Testis (tissue), 2 donors: ENCODE measurements around the gene CAMTA1.

ENCODE experiments used
- POLR2A ChIP-seq: fragments of 450-650 bp; IDR thresholded peaks from one replicate; pipeline ENCODE4 v1.6.1; 2017; ENCODE audit warnings: antibody characterized with exemption, mild to moderate bottlenecking, moderate library complexity
- TF ChIP-seq, protein P1 (sequence below), 3 experiments: fragments of 450-650 bp in 2 of 3; fragments of 200-600 bp in 1 of 3; sonication (generic) in 1 of 3; IDR thresholded peaks; one replicate each; pipeline ENCODE4 v1.5.1; 2016 to 2019; ENCODE audit warnings: antibody characterized with exemption in 3 of 3, mild to moderate bottlenecking in 2 of 3, moderate library complexity in 1 of 3

DNA sequence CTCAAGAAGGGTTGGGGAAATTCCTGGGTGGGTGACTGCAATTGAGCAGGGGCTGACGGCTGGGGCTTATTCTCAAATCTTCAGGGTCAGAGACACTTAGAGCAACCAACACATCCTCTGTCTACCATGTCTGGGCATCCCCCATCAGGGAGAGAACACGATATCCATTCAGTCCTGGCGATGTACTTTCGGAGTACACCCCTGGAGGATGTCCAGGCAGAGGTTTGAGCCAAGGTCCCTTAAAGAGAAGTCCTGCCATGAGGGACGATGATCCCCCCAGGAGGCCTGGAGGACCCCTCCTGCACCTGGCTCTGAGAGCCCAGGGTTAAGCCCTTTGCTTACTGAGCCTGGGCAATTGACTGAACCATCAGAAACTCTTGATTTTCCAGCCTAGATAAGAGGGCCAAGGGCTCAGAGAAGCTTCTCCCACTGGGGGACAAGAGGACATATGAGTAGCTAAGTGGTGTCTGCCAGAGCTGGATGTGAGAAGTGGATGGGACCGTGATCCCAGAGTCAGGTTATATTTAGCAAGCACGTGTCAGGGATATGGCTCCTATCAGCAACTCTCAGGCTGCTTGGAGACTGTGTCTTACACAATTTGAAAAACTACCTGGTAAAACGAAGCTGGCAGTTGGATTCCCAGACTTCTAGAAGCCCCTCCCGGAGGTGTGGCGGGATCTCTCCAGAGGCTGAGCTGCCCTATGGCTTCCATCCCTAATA lies 732.5 kb downstream of the CAMTA1 start:
- TF ChIP-seq, protein P1, sequence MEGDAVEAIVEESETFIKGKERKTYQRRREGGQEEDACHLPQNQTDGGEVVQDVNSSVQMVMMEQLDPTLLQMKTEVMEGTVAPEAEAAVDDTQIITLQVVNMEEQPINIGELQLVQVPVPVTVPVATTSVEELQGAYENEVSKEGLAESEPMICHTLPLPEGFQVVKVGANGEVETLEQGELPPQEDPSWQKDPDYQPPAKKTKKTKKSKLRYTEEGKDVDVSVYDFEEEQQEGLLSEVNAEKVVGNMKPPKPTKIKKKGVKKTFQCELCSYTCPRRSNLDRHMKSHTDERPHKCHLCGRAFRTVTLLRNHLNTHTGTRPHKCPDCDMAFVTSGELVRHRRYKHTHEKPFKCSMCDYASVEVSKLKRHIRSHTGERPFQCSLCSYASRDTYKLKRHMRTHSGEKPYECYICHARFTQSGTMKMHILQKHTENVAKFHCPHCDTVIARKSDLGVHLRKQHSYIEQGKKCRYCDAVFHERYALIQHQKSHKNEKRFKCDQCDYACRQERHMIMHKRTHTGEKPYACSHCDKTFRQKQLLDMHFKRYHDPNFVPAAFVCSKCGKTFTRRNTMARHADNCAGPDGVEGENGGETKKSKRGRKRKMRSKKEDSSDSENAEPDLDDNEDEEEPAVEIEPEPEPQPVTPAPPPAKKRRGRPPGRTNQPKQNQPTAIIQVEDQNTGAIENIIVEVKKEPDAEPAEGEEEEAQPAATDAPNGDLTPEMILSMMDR (IDR thresholded peaks at IDR 0.05), result no peak
- TF ChIP-seq POLR2A, result no peak
